RWPE1 (cell line): ENCODE results near the gene C16orf54.
"Not testable (repeated sequence)": the region's sequence is repeated elsewhere in the genome, so short reads cannot be mapped to it uniquely, and the experiment has no call there.

ENCODE experiments used
- CTCF ChIA-PET: fragments of 350-600 bp; sonication (Branson Sonifier 250); formaldehyde crosslinking; extraction: SDS; loops from one replicate; lab custom pipeline; 2021; lab: Yijun Ruan, JAX
- POLR2A ChIA-PET: fragments of 400-600 bp; formaldehyde crosslinking; extraction: SDS; loops from one replicate; lab custom pipeline; 2020; ENCODE audit warnings: antibody characterized with exemption; ENCODE audit not compliant: low non-redundant PET; lab: Yijun Ruan, JAX
- DNase-seq: peaks from one replicate; pipeline ENCODE4 v3.0.0; 2012; ENCODE audit warnings: low spot score
- H3K27ac ChIP-seq: fragments of 450-650 bp; 2 replicates; pipeline ENCODE4 v1.5.1; 2017
- TF ChIP-seq, protein P1 (sequence below): fragments of 450-650 bp; conservative IDR thresholded peaks from 2 replicates; pipeline ENCODE4 v1.5.1; 2017; ENCODE audit warnings: low read depth, mild to moderate bottlenecking

Gene C16orf54

DNA sequence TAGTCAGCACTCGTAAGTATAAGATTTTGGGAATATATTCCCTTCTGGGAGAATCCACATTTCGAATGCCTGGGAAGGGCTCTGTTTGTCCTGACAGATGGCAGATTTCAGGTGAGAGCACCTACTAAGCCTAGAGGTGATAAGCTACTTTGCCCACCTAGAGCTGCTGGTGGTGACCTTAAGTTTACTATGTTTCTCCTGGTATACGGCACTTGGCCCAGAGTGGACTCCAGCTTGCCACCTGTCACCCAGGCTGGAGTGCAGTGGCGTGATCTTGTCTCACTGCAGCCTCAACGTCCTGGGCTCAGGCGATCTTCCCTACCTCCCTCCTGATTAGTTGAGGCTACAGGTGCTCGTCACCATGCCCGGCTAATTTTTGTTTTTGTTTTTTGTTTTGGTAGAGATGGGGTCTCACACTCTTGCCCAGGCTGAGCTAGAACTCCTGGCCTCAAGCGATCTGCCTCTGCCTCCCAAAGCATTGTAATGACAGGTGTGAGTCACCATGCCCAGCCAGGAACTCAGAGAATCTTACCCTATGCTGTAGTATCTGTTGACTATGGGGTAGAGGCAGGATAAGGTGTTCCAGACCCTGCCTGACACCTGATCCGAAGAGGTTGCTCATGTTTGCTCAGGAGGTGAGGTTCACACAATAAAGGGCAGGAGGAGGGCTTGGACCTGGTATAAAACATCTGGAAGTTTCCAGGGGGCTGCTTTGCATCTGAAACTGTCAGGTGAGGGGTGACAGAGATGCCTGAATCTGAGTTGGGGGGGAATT is 32.0 kb upstream of the C16orf54 start, which contains the start of gene ZG16:
ZG16 (plus strand) TSS at position 681 of the 775 bp plus-strand sequence. CDS start 1,011 bp downstream, outside the sequence.
- ChIA-PET POLR2A (no interaction called here), CTCF (no interaction called here)
- no peak for DNase-seq
- TF ChIP-seq, protein P1, sequence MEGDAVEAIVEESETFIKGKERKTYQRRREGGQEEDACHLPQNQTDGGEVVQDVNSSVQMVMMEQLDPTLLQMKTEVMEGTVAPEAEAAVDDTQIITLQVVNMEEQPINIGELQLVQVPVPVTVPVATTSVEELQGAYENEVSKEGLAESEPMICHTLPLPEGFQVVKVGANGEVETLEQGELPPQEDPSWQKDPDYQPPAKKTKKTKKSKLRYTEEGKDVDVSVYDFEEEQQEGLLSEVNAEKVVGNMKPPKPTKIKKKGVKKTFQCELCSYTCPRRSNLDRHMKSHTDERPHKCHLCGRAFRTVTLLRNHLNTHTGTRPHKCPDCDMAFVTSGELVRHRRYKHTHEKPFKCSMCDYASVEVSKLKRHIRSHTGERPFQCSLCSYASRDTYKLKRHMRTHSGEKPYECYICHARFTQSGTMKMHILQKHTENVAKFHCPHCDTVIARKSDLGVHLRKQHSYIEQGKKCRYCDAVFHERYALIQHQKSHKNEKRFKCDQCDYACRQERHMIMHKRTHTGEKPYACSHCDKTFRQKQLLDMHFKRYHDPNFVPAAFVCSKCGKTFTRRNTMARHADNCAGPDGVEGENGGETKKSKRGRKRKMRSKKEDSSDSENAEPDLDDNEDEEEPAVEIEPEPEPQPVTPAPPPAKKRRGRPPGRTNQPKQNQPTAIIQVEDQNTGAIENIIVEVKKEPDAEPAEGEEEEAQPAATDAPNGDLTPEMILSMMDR, result no peak
- no peak within 1 kb of the TSS for H3K27ac ChIP-seq

DNA sequence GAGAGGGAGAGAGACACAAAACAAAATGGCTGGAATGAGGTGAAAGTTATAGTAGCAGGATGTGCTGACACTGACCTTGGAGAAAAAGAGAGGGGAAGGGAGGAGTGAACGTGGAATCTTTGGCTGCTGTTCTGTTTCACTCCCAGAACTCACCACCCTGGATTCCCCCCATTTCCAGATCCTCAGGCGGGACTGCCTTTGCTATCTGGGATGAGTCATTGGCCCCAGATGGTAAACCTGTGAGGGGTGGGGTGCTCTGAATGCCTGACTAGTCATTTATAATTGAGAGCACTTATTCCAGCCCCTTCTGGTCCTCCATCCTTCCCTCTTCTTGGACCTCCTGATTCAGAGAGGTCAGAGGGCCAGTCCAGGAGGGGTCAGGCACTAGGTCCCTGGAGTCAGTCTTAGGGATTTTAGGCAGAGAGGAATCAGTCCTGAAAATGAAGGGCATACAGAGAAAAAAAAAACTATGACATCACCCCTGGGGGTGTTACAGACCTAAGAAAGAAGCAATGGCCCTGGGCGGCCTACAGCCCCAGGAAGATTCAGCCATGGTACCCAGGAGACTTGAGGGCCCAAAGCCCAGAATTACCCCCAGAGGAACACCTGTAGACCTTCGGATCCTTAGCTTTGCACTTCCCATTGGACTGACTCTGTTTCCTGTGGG is 30.1 kb upstream of the C16orf54 start:
- POLR2A ChIA-PET, result no interaction called here

DNA sequence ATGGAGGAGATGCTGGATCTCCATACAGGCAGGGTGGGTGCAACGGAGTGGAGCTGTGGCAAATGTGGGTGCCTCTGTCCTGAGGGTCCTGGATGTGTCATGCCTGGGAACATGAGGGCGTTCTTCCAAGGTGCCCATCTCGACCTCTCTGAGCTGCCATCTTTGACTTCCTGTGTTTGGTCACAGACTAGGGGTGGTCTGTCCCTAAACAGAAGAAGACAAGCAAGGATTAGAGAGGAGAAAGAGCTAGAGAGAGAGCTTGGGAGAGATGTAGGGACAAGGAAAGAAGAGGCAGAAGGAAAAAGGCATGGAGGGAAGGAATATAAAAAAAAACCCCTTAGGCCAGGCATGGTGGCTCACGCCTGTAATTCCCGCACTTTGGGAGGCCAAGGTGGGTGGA is 28.9 kb upstream of the C16orf54 start:
- ChIA-PET POLR2A (no interaction called here), CTCF (no interaction called here)
- no peak for DNase-seq
- no peak overlapping the region for H3K27ac ChIP-seq
- TF ChIP-seq, protein P1, result no peak

More for the DNA sequence above, 30.1 kb upstream of the C16orf54 start:
- peak overlapping the region; percentile 18; the same call in 1 of the 2 replicates for H3K27ac ChIP-seq
- DNase-seq, result peak; percentile 81
- TF ChIP-seq, protein P1, result no peak
- CTCF ChIA-PET, result no interaction called here

DNA sequence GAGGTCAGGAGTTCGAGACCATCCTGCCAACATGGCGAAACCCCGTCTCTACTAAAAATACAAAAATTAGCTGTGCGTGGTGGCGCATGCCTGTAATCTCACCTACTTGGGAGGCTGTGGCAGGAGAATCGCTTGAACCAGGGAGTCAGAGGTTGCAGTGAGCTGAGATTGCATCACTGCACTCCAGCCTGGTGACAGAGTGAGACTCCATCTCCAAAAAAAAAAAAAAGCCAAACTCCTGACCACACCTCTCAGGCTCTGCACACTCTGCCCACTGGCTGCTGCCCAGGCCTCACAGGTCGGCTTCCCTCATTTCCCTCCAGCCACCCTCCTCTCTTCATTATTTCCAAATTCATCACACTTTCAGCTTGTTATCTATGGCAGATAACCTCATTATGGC is 26.5 kb upstream of the C16orf54 start:
- POLR2A ChIA-PET, DNase-seq, CTCF ChIA-PET, H3K27ac ChIP-seq: not testable (repeated sequence)

DNA sequence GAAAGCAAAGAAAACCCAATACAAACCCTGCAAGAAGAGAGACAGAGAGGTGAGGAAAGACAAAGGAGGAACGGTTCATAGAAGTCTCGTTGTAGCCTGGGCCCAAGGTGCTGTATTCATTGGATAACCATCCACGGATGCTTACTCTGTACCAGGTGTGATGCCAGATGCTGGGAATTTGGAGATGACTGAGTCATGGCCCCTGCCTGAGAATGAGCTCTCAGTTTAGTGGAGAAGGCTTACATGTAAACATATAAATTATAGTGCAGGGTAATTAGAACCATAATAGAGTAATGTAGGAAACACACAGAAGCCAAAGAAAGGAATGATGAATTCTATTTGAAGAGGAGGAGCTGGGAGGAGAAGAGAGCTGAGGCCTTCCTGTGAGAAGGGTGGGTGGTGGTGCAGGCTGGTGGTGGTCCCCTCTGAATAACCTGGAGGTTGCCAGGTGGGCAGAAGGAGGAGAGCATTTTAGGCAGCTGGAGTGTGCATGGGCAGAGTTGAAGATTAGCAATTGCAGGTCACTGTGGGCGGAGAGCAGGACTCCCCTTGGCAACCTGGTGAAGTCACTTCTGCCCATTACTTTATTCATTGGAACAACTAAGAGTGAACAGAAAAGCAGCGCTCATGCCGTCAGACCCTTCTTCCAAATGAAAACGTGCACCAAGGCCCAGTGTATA is 24.6 kb upstream of the C16orf54 start:
- no peak overlapping the region for H3K27ac ChIP-seq
- no peak for DNase-seq
- POLR2A ChIA-PET, result no interaction called here
- TF ChIP-seq, protein P1, result no peak
- CTCF ChIA-PET, result no interaction called here

DNA sequence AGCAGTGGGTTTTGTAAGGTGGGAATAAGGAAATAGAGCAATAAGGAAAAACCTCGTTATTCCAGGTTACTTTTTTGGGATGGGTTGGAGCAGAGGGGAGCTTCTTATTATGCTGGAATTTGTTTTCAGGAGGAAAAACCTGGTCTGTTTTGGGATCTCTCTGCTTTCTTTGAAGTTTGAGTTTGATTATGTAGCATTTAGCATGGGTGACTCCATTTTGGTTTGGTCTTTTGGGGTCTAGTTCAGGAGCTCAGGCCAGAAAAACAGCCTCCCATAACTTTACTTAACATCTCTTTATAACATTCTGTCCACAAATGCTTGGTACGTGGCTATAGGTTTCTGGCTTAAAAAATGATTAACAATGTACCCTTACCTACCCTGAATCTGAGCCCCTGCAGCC is 23.7 kb upstream of the C16orf54 start:
- ChIA-PET POLR2A (no interaction called here), CTCF (interaction anchor here (1.1 kb wide), 1 partner anchor 21 kb away, joined by 3 read pairs; the partner anchor contains the start of gene KIF22)
- no peak overlapping the region for H3K27ac ChIP-seq
- TF ChIP-seq, protein P1, result no peak
- no peak for DNase-seq
